HepG2 (cell line): Measurements from ENCODE around the gene ATL2. TPM values are rescaled to one million over a fixed set of nuclear protein-coding genes. Genes with fewer than 3 reads are reported as not detected.
A peak's percentile ranks its signal among the peaks of the same experiment; 100 is the strongest.

ENCODE experiments used
- ARNT2 ChIP-seq: sonication (generic); formaldehyde crosslinking; IDR thresholded peaks from 2 replicates; pipeline ENCODE4 v1.8.0; 2022; ENCODE audit warnings: mild to moderate bottlenecking, low read depth, missing genetic modification reagents, moderate library complexity
- DBP ChIP-seq: sonication (generic); formaldehyde crosslinking; IDR thresholded peaks from 2 replicates; pipeline ENCODE4 v1.4.0; 2020; ENCODE audit warnings: missing genetic modification reagents; ENCODE audit errors: not compliant biosample characterization
- FOXM1 ChIP-seq: sonication (generic); formaldehyde crosslinking; IDR thresholded peaks from 2 replicates; pipeline ENCODE4 v1.5.0; 2020; ENCODE audit warnings: missing genetic modification reagents
- HDAC2 ChIP-seq: sonication (generic); formaldehyde crosslinking; IDR thresholded peaks from 2 replicates; pipeline ENCODE4 v1.4.0; 2020; ENCODE audit warnings: missing genetic modification reagents
- ISL2 ChIP-seq: sonication (generic); formaldehyde crosslinking; IDR thresholded peaks from 2 replicates; pipeline ENCODE4 v1.5.0; 2020; ENCODE audit warnings: missing genetic modification reagents
- NR3C1 ChIP-seq: sonication (generic); formaldehyde crosslinking; IDR thresholded peaks from 2 replicates; pipeline ENCODE4 v1.4.0; 2020; ENCODE audit warnings: missing genetic modification reagents
- REXO4 ChIP-seq: sonication (generic); formaldehyde crosslinking; IDR thresholded peaks from 2 replicates; pipeline ENCODE4 v1.8.0; 2022; ENCODE audit warnings: missing genetic modification reagents, mild to moderate bottlenecking, borderline replicate concordance
- ZBTB10 ChIP-seq: sonication (generic); formaldehyde crosslinking; IDR thresholded peaks from 2 replicates; pipeline ENCODE4 v1.4.0; 2020; ENCODE audit warnings: missing genetic modification reagents, borderline replicate concordance
- ZBTB43 ChIP-seq: sonication (generic); formaldehyde crosslinking; conservative IDR thresholded peaks from 2 replicates; pipeline ENCODE4 v1.4.0; 2020; ENCODE audit warnings: missing genetic modification reagents
- ZBTB46 ChIP-seq: sonication (generic); formaldehyde crosslinking; IDR thresholded peaks from 2 replicates; pipeline ENCODE4 v1.4.0; 2020; ENCODE audit warnings: mild to moderate bottlenecking, missing genetic modification reagents, borderline replicate concordance
- ZGPAT ChIP-seq: IDR thresholded peaks from 2 replicates; pipeline ENCODE4 v1.6.1; 2016; ENCODE audit warnings: mild to moderate bottlenecking
- ZMYM4 ChIP-seq: sonication (generic); formaldehyde crosslinking; IDR thresholded peaks from 2 replicates; pipeline ENCODE4 v1.8.1; 2023; ENCODE audit warnings: mild to moderate bottlenecking, missing genetic modification reagents
- ZNF101 ChIP-seq: sonication (generic); formaldehyde crosslinking; IDR thresholded peaks from 2 replicates; pipeline ENCODE4 v1.4.0; 2020; ENCODE audit warnings: mild to moderate bottlenecking, low read depth, missing genetic modification reagents, borderline replicate concordance
- ZNF260 ChIP-seq: sonication (generic); formaldehyde crosslinking; IDR thresholded peaks from 2 replicates; pipeline ENCODE4 v1.4.0; 2020; ENCODE audit warnings: missing genetic modification reagents, low read depth, mild to moderate bottlenecking, borderline replicate concordance
- ZNF3 ChIP-seq: IDR thresholded peaks from 2 replicates; pipeline ENCODE4 v1.7.0; 2017; ENCODE audit warnings: inconsistent platforms
- ZNF549 ChIP-seq: sonication (generic); formaldehyde crosslinking; IDR thresholded peaks from 2 replicates; pipeline ENCODE4 v1.5.0; 2020; ENCODE audit warnings: missing genetic modification reagents
- ZNF597 ChIP-seq: sonication (generic); formaldehyde crosslinking; IDR thresholded peaks from 2 replicates; pipeline ENCODE4 v1.5.0; 2020; ENCODE audit warnings: missing genetic modification reagents
- ZNF75D ChIP-seq: sonication (generic); formaldehyde crosslinking; IDR thresholded peaks from 2 replicates; pipeline ENCODE4 v1.8.1; 2023; ENCODE audit warnings: missing genetic modification reagents, mild to moderate bottlenecking, borderline replicate concordance
- polyA plus RNA-seq, 8 experiments: library from polyadenylated mRNA; depleted of rRNA in 3 of 8; stranded (reverse) in 7 of 8; unstranded in 1 of 8; fragments of >200 nt; fragmentation: Illumina TruSeq in 4 of 8; extraction: Trizol in 4 of 8; gene quantifications; 2 replicates each; pipeline versions ENCODE4 v1.2.1 to v1.2.3, GENCODE V29; 2011 to 2016; ENCODE audit warnings: low read depth in 4 of 8, missing spikeins in 1 of 8, mixed read lengths in 1 of 8; ENCODE audit not compliant: insufficient read depth in 1 of 8
- total RNA-seq, 5 experiments: library from RNA; depleted of rRNA; stranded (reverse); fragments of >200 nt; fragmentation: Illumina TruSeq; extraction: Trizol; gene quantifications; 2 replicates each; pipeline ENCODE4 v1.2.3, GENCODE V29; 2016; ENCODE audit warnings: low read depth in 1 of 5

ATL2 gene
- total and polyA plus RNA-seq, 2 of the 13 experiments (the other 11 are each of a cell fraction or from before 2014, with no cell fraction given), result 56.5 to 119 TPM

- no peak for TF ChIP-seq ZNF597 (CRISPR knock-in tag)
- no peak for TF ChIP-seq REXO4 (CRISPR knock-in tag)
- no peak for TF ChIP-seq ARNT2 (CRISPR knock-in tag)
- TF ChIP-seq ZGPAT, result peak; percentile 39; the same call in 1 of the 2 replicates
- no peak for TF ChIP-seq ZNF260 (CRISPR knock-in tag)
- TF ChIP-seq ZBTB43 (CRISPR knock-in tag), result peak; percentile 99
- no peak for TF ChIP-seq ZNF75D (CRISPR knock-in tag)
- peak; percentile 34; the same call in 1 of the 2 replicates for TF ChIP-seq ZBTB10
- TF ChIP-seq ZMYM4 (CRISPR knock-in tag), result peak; percentile 88
- no peak for TF ChIP-seq NR3C1 (CRISPR knock-in tag)
- TF ChIP-seq ZNF3 (CRISPR knock-in tag), result no peak
- TF ChIP-seq FOXM1 (CRISPR knock-in tag), result no peak
- no peak for TF ChIP-seq ZNF549 (CRISPR knock-in tag)
- no peak for TF ChIP-seq ZNF101 (CRISPR knock-in tag)
- peak; percentile 71; the same call in 1 of the 2 replicates for TF ChIP-seq HDAC2
- TF ChIP-seq ISL2 (CRISPR knock-in tag), result no peak
- TF ChIP-seq ZBTB46 (CRISPR knock-in tag), result no peak
- TF ChIP-seq DBP (CRISPR knock-in tag), result no peak
These were observed 29.0 kb upstream of the ATL2 start (continued) for GRCh38 chr2:38405917-38406596.
